Measurements from ENCODE around the gene RAP1GAP. TPM values are rescaled to one million over a fixed set of nuclear protein-coding genes. Genes with fewer than 3 reads are reported as not detected.

RAP1GAP gene
- total and polyA plus RNA-seq, 8 donors = 21.1 to 117 (median 59.2) TPM

- 51 to 67% (median 60%) methylated on average over 5 to 8 of the region's 8 CpGs for WGBS, 5 donors
Observed at GRCh38 chr1:21665711-21666575, 3.2 kb downstream of the RAP1GAP start.

GRCh38 chr1:21664806-21665588 lies 4.2 kb downstream of the RAP1GAP start:
- no peak overlapping the region for H3K4me3 ChIP-seq
- TF ChIP-seq CTCF (IDR thresholded peaks at IDR 0.05) = no peak
- TF ChIP-seq POLR2A (IDR thresholded peaks at IDR 0.05) = no peak
- no peak for TF ChIP-seq POLR2AphosphoS5 (IDR thresholded peaks at IDR 0.05)
- no peak for TF ChIP-seq EP300 (IDR thresholded peaks at IDR 0.05)
- intact Hi-C loops (cut with DNase I; ENCODE audit: low total_unique reads) = no loop called here
- H3K9me3 ChIP-seq = no peaks in the 10 kb centered on the region
- peaks cover 17 to 38% (median 25%) of the 10 kb centered on the region in 4 donors for H3K4me1 ChIP-seq
- H3K27me3 ChIP-seq = peaks cover 0 to 92% (median 38%) of the 10 kb centered on the region in 3 donors
- no peak overlapping the region for H3K27ac ChIP-seq
- WGBS, 5 donors = 79 to 84% (median 83%) methylated on average over 9 to 10 of the region's 10 CpGs
- H3K36me3 ChIP-seq = no peaks in the 10 kb centered on the region
- peak in 1 of 2 donors; percentile 20 for DNase-seq

More at GRCh38 chr1:21665711-21666575, 3.2 kb downstream of the RAP1GAP start:
- DNase-seq = peak in 1 of 2 donors; percentile 31
- intact Hi-C loops (cut with DNase I; ENCODE audit: low total_unique reads) = no loop called here
- TF ChIP-seq POLR2AphosphoS5 (IDR thresholded peaks at IDR 0.05) (no peak), CTCF (IDR thresholded peaks at IDR 0.05) (no peak), EP300 (IDR thresholded peaks at IDR 0.05) (no peak), POLR2A (IDR thresholded peaks at IDR 0.05) (no peak)
- Histone ChIP-seq H3K27me3 (peaks cover 0 to 92% (median 40%) of the 10 kb centered on the region in 3 donors), H3K4me3 (no peak overlapping the region), H3K4me1 (peaks cover 17 to 40% (median 31%) of the 10 kb centered on the region in 4 donors), H3K36me3 (no peaks in the 10 kb centered on the region), H3K9me3 (no peaks in the 10 kb centered on the region), H3K27ac (no peak overlapping the region)

- WGBS, 5 donors = 70 to 80% (median 74%) methylated on average over 16 of the region's 16 CpGs
- H3K27me3 ChIP-seq = peaks cover 0 to 92% (median 38%) of the 10 kb centered on the region in 3 donors
- intact Hi-C loops (cut with DNase I; ENCODE audit: low total_unique reads) = no loop called here
- no peak overlapping the region for H3K4me3 ChIP-seq
- no peaks in the 10 kb centered on the region for H3K36me3 ChIP-seq
- TF ChIP-seq EP300 (IDR thresholded peaks at IDR 0.05) (no peak), POLR2AphosphoS5 (IDR thresholded peaks at IDR 0.05) (no peak), POLR2A (IDR thresholded peaks at IDR 0.05) (no peak), CTCF (IDR thresholded peaks at IDR 0.05) (no peak)
- peak in 1 of 2 donors; percentile 24 for DNase-seq
- H3K27ac ChIP-seq = no peak overlapping the region
- H3K4me1 ChIP-seq = peaks cover 16 to 35% (median 22%) of the 10 kb centered on the region in 4 donors
- no peaks in the 10 kb centered on the region for H3K9me3 ChIP-seq
Observed at GRCh38 chr1:21663951-21664805, 5.0 kb downstream of the RAP1GAP start.

All from stomach (tissue), 9 donors.